ENCODE measurements around the gene PTGR3.

DNA sequence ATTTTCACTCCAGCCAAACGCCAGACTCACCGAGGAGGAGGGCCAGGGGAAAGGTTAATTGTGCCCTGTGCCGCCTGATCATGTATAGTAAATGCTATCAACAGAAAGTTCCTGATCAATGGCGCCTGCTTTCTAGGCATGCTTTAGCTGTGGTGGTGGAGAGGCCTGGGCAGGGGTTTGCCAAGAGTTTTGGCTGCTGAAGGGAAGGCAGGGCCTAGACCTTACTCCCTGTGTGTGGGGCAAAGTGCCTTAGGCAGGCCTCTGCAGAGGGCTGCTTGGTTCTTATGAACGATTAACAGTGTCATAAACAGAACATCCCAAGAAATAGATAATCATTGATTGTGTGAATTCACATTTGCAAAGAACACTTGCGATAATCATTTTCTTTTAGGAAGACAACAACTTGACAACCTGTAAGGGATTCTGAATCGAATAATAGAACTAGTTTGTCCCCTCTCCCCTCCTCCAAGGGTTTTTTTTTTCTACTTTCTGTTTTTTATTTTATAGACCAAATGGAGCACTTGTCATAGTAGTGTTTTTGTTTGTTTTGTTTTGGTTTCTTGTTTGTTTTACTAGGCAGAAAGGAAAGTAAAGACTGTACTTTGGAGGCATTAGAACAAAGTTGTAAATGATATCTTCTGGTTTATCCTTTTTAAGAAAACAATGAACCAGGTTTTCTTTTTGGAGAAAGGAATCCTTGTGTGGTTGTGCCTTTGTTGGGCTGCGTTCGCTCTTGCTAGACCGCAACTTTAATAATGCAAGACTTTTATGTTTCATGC is 8.2 kb upstream of the PTGR3 start:
- TF ChIP-seq, protein P1, sequence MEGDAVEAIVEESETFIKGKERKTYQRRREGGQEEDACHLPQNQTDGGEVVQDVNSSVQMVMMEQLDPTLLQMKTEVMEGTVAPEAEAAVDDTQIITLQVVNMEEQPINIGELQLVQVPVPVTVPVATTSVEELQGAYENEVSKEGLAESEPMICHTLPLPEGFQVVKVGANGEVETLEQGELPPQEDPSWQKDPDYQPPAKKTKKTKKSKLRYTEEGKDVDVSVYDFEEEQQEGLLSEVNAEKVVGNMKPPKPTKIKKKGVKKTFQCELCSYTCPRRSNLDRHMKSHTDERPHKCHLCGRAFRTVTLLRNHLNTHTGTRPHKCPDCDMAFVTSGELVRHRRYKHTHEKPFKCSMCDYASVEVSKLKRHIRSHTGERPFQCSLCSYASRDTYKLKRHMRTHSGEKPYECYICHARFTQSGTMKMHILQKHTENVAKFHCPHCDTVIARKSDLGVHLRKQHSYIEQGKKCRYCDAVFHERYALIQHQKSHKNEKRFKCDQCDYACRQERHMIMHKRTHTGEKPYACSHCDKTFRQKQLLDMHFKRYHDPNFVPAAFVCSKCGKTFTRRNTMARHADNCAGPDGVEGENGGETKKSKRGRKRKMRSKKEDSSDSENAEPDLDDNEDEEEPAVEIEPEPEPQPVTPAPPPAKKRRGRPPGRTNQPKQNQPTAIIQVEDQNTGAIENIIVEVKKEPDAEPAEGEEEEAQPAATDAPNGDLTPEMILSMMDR (conservative IDR thresholded peaks at IDR 0.05; ENCODE audit: low read length), result no peak
- no peak for TF ChIP-seq EZH2phosphoT487 (IDR thresholded peaks at IDR 0.05; ENCODE audit: borderline replicate concordance, low read depth, low read length)

Measured in OCI-LY7 (cell line).